Spleen (tissue), 7 donors: ENCODE measurements around the gene OR10K1.

ENCODE experiments used
- CTCF ChIP-seq, 11 experiments: fragments of 200-600 bp in 7 of 11; fragments of 450-650 bp in 4 of 11; sonication (generic) in 4 of 11; IDR thresholded peaks in 8 of 11; conservative IDR thresholded peaks in 3 of 11; 1 replicate in 7 of 11; 2 replicates in 4 of 11; pipeline versions ENCODE4 v1.4.0 to v1.8.0; 2016 to 2021; ENCODE audit warnings: antibody characterized with exemption in 11 of 11, inconsistent platforms in 4 of 11, mild to moderate bottlenecking in 1 of 11
- POLR2A ChIP-seq, 3 donors: fragments of 450-650 bp; IDR thresholded peaks; one replicate each; pipeline ENCODE4 v1.5.1; 2017; ENCODE audit warnings: antibody characterized with exemption in 3 of 3, mild to moderate bottlenecking in 1 of 3
- POLR2AphosphoS5 ChIP-seq, 3 donors: sonication (generic); formaldehyde crosslinking; IDR thresholded peaks; one replicate each; pipeline ENCODE4 v1.5.1; 2017; ENCODE audit warnings: antibody characterized with exemption in 3 of 3
- donor health status: DM: no; HTN: no; CAD: no; lungs with moderate emphysema.
- donor health status: DM: no; HTN: no; CAD: no.
- donor health status: DM: no; HTN: no; CAD: no.

- no peak for TF ChIP-seq CTCF (IDR thresholded peaks at IDR 0.05 in 8 of 11, conservative IDR thresholded peaks at IDR 0.05 in 3 of 11)
- no peak for TF ChIP-seq POLR2A (IDR thresholded peaks at IDR 0.05)
- no peak for TF ChIP-seq POLR2AphosphoS5 (IDR thresholded peaks at IDR 0.05)
Observed at GRCh38 chr1:158461534-158461933, at the start of gene OR10K1.
